Activated B cell treated with CpG ODN at 0.5 μM for 24 hours (primary cell): ENCODE results near the gene MRGPRX2. TPM values are rescaled to one million over a fixed set of nuclear protein-coding genes. Genes with fewer than 3 reads are reported as not detected.

Source experiments
- ATAC-seq: fragments of 200-7000 bp; cut with Tn5 transposase; one replicate; pipeline ENCODE4 v1.10.0; 2021; ENCODE audit warnings: low read depth, mild to moderate bottlenecking, moderate library complexity
- CTCF ChIA-PET: fragments of 350-600 bp; sonication (Branson Sonifier 250); formaldehyde crosslinking; loops from one replicate; lab custom pipeline; 2021; ENCODE audit warnings: antibody characterized with exemption; lab: Charles Lee
- POLR2A ChIA-PET: fragments of 350-600 bp; sonication (Branson Sonifier 250); formaldehyde crosslinking; loops from one replicate; lab custom pipeline; 2021; ENCODE audit warnings: antibody characterized with exemption; lab: Charles Lee
- DNase-seq: peaks from one replicate; pipeline ENCODE4 v3.0.0; 2022
- H3K27ac Mint-ChIP-seq: one replicate; pipeline ENCODE4 v1.8.0; 2020; ENCODE audit warnings: mixed read lengths
- H3K27me3 Mint-ChIP-seq: one replicate; pipeline ENCODE4 v1.8.0; 2021; ENCODE audit warnings: mixed read lengths
- H3K36me3 Mint-ChIP-seq: one replicate; pipeline ENCODE4 v1.8.0; 2021; ENCODE audit warnings: low read depth, mixed read lengths
- H3K4me1 Mint-ChIP-seq: one replicate; pipeline ENCODE4 v1.8.0; 2021; ENCODE audit warnings: mixed read lengths
- H3K4me3 Mint-ChIP-seq: one replicate; pipeline ENCODE4 v1.8.0; 2020; ENCODE audit warnings: mild to moderate bottlenecking, mixed read lengths
- H3K9me3 Mint-ChIP-seq: one replicate; pipeline ENCODE4 v1.8.0; 2020; ENCODE audit warnings: mixed read lengths
- CTCF ChIP-seq: fragments of 200-600 bp; IDR thresholded peaks from one replicate; pipeline ENCODE4 v1.8.0; 2022; ENCODE audit warnings: antibody characterized with exemption, mild to moderate bottlenecking
- intact Hi-C: fragments of 100-400 bp; cut with micrococcal nuclease; formaldehyde crosslinking; loops from one replicate; pipeline ENCODE4 v1.15.1; 2024
- total RNA-seq: library from RNA; stranded (reverse); gene quantifications from 2 replicates; pipeline ENCODE4 v1.2.3, GENCODE V29; 2022

Gene MRGPRX2
- total RNA-seq, 1 donor from 2014 or later, result not detected

- no peak for ATAC-seq
- Mint-ChIP-seq H3K27me3 (peaks cover 22% of the 10 kb centered on the region), H3K9me3 (peaks cover 15% of the 10 kb centered on the region), H3K4me1 (peaks cover 2% of the 10 kb centered on the region), H3K36me3 (no peaks in the 10 kb centered on the region), H3K4me3 (no peak overlapping the region), H3K27ac (no peak overlapping the region)
- TF ChIP-seq CTCF, result no peak
- intact Hi-C loops, result loop anchor here (10.0 kb wide), 2 partner anchors 252 to 832 kb away; no protein-coding TSS in a partner anchor
- ChIA-PET POLR2A (no interaction called here), CTCF (interaction anchor here (0.9 to 1.0 kb wide), 2 partner anchors 11 to 480 kb away, joined by 3 read pairs; no protein-coding TSS in a partner anchor)
- no peak for DNase-seq
These were observed 11.9 kb upstream of the MRGPRX2 start for GRCh38 chr11:19072464-19072863.

- no peak for TF ChIP-seq CTCF
These were observed 10.7 kb upstream of the MRGPRX2 start for GRCh38 chr11:19071255-19071654.

GRCh38 chr11:19059833-19060232 lies 684 bp downstream of the MRGPRX2 start:
- DNase-seq (no peak), ATAC-seq (no peak)
- Mint-ChIP-seq H3K27ac (no peak overlapping the region), H3K27me3 (peaks cover 6% of the 10 kb centered on the region), H3K36me3 (no peaks in the 10 kb centered on the region), H3K4me1 (no peaks in the 10 kb centered on the region), H3K9me3 (no peaks in the 10 kb centered on the region), H3K4me3 (no peak overlapping the region)
- TF ChIP-seq CTCF, result no peak
- POLR2A ChIA-PET, result no interaction called here
- CTCF ChIA-PET, result no interaction called here
- intact Hi-C loops, result no loop called here

More at GRCh38 chr11:19071255-19071654, 10.7 kb upstream of the MRGPRX2 start:
- no peaks in the 10 kb centered on the region for H3K36me3 Mint-ChIP-seq
- DNase-seq (no peak), ATAC-seq (peak; percentile 70)
- intact Hi-C loops, result loop anchor here (1.0 to 10.0 kb wide), 4 partner anchors 254 to 834 kb away; no protein-coding TSS in a partner anchor
- no peak overlapping the region for H3K4me3 Mint-ChIP-seq
- POLR2A ChIA-PET, result no interaction called here
- peaks cover 29% of the 10 kb centered on the region for H3K27me3 Mint-ChIP-seq
- peaks cover 15% of the 10 kb centered on the region for H3K9me3 Mint-ChIP-seq
- H3K4me1 Mint-ChIP-seq, result peaks cover 2% of the 10 kb centered on the region
- CTCF ChIA-PET, result interaction anchor here (1.1 to 1.4 kb wide), 2 partner anchors 483 to 489 kb away, joined by 3 to 6 read pairs; no protein-coding TSS in a partner anchor
- no peak overlapping the region for H3K27ac Mint-ChIP-seq

GRCh38 chr11:19055905-19056304 lies 4.6 kb downstream of the MRGPRX2 start:
- no peaks in the 10 kb centered on the region for H3K27me3 Mint-ChIP-seq
- no peaks in the 10 kb centered on the region for H3K4me1 Mint-ChIP-seq
- intact Hi-C loops, result no loop called here
- no peak overlapping the region for H3K4me3 Mint-ChIP-seq
- peaks cover 6% of the 10 kb centered on the region for H3K9me3 Mint-ChIP-seq
- ChIA-PET POLR2A (no interaction called here), CTCF (no interaction called here)
- ATAC-seq (no peak), DNase-seq (no peak)
- H3K27ac Mint-ChIP-seq, result no peak overlapping the region
- no peaks in the 10 kb centered on the region for H3K36me3 Mint-ChIP-seq
- TF ChIP-seq CTCF, result no peak

- CTCF ChIA-PET, result no interaction called here
- intact Hi-C loops, result no loop called here
- H3K4me3 Mint-ChIP-seq, result no peak overlapping the region
These were observed 5.5 kb downstream of the MRGPRX2 start for GRCh38 chr11:19055016-19055415.

More at GRCh38 chr11:19055016-19055415, 5.5 kb downstream of the MRGPRX2 start:
- TF ChIP-seq CTCF, result no peak
- Mint-ChIP-seq H3K27ac (no peak overlapping the region), H3K9me3 (peaks cover 8% of the 10 kb centered on the region), H3K36me3 (no peaks in the 10 kb centered on the region), H3K4me1 (no peaks in the 10 kb centered on the region), H3K27me3 (no peaks in the 10 kb centered on the region)
- DNase-seq (no peak), ATAC-seq (no peak)
- POLR2A ChIA-PET, result no interaction called here
